HG03095 (cell line): ENCODE data around the gene TBCD.

Experiments used
- ATAC-seq: cut with Tn5 transposase; IDR thresholded peaks from one replicate; pipeline ENCODE4 v1.9.1; 2021; ENCODE audit warnings: moderate library complexity; ENCODE audit not compliant: unreplicated experiment

TBCD gene

DNA sequence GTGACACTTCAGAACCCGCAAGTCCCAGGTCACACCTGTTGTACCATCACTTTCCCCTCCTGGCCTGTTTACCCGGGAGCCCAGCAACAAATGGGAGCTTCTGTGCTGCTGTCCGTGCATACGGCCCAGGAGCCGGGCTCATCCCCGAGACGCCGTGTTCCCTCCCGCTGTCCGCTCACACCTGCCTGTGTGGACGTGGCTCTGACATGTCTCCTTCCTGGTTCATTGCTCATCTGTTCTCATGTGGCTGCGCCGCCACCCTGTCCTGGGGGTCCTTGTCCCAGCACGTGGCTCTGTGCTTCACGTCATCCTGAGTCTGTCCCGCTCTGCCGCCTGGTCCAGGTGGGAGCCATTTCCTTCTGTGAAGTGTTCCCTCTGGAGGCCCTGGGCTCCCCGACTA is 37.9 kb downstream of the TBCD start:
- no peak for ATAC-seq

GRCh38 chr17:82790391-82790790 is 38.5 kb downstream of the TBCD start:
- ATAC-seq: no peak

DNA sequence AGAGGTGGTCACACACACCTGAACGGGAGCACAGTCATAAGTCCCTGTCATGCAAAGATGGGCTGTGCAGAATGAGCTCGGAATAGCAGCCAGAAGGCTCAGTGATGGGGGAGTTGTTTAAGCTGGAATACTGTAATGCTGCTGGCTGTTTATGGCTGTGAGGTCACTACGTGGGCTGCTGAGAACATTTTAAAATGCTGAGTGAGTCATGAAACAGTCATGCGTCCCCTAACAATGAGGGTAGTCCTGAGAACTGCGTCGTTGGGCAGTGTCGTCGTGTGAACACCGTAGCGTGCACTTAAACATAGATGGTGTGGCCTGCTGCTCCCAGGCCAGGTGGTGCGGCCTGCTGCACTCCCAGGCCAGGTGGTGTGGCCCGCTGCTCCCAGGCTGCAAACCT is 39.7 kb downstream of the TBCD start:
- ATAC-seq: no peak

DNA sequence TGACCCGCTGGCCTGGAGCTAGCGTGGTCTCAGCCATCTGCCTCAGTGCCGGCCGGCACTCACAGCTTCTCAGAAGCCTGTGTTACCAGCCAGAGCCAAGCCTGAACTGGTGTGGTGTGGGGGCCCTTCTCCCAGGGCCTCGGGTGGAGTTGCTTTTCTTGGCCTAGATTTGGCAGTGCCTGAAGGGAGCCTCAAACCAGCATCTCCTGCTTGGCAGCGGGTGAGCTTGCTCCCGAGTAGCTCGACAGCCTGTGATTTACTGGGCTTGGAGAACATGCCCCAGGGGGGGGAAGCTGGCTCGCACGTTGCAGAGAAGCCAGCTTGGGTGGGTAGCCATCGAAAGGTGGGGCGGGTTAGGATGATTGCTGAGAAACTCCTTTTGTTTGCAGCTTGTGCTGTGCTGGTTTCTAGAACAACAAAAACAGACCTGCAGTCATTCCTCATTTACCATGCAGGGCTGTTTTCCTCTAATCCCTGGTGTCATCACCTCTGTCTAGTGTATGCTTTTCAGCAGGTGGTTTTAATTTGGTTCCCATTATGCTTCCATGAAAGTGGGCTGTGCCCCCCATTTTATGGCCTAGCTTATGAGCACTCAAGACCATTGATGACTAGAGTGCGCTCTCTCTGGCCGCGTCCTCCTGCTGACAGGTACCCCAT is 42.2 kb downstream of the TBCD start:
- no peak for ATAC-seq

GRCh38 chr17:82794781-82795482 is 43.1 kb downstream of the TBCD start:
- ATAC-seq: no peak

DNA sequence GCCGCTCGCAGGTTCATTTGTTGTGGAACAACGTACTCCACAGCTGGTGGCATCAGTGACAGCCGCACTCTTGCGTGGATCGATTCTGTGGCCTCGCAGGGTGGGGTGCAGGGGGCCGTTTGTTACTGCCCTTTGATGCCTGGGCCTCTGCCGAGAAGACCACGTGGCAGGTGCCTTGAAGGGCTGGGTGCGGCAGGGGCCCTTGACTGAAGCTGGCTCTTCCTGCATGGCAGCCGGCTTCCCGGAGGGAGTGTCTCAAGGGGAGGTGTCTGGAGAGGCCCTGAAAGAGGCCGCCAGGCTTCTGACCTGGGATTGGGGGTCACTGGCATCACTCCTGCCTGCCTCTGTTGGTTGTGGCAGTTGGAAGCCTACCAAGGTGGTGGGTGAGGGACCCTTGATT is 43.8 kb downstream of the TBCD start:
- no peak for ATAC-seq

DNA sequence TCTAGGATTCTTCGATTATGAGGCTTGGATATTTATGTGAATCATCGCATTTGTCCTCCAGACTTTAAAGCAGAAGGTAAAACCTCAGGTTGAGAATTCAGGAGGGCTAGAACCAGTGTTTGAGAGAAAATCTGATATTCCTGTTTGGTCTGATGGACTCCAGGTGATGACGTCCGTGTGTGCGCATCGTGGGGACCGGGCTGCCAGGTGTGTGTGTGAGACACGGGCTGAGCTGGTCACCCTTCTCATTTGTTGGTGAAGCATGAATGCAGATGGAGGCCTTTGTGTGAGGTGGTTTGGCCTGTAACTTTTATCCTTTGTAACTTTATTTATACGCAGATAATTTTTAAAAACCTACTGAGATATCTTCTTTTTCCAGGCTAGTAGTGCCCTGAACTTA is 45.2 kb downstream of the TBCD start:
- no peak for ATAC-seq

GRCh38 chr17:82798752-82799151 is 46.9 kb downstream of the TBCD start:
- no peak for ATAC-seq

DNA sequence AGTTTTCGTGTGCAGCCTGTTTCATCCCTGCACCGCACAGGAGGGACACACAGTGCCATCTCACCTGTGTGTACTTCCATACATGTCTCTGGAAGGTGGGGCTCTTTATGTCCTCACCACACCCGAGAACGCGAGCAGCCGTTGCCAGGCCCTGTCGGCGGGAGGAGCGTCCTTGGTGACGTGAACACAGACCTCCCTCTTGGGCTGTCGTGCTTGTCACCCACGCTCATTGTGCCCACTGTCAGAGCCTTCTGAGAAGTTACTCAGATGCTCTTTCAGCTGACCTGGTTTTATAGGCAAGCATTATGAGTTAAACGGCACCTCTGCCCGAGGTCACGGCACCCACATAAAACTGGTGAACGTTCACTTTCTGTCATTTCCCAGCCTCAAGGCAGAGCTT is 47.7 kb downstream of the TBCD start:
- ATAC-seq: no peak

DNA sequence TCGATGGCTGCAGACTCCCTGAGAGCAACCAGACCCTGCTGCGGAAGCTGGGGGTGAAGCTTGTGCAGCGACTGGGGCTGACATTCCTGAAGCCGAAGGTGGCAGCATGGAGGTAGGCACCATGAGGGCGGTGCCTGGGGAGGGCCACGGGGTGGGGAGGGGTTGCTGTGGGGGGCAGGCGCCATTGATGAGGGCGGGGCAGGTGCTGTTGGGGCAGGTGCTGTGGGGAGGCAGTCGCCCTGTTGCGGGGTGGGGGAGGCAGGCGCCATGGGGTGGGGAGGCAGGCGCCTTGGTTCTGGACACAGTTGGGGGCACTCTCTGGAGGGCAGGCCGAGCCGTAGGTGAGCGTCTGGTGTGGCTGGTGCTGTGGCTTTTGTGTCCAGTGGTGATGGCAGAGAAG is 49.0 kb downstream of the TBCD start:
- no peak for ATAC-seq

DNA sequence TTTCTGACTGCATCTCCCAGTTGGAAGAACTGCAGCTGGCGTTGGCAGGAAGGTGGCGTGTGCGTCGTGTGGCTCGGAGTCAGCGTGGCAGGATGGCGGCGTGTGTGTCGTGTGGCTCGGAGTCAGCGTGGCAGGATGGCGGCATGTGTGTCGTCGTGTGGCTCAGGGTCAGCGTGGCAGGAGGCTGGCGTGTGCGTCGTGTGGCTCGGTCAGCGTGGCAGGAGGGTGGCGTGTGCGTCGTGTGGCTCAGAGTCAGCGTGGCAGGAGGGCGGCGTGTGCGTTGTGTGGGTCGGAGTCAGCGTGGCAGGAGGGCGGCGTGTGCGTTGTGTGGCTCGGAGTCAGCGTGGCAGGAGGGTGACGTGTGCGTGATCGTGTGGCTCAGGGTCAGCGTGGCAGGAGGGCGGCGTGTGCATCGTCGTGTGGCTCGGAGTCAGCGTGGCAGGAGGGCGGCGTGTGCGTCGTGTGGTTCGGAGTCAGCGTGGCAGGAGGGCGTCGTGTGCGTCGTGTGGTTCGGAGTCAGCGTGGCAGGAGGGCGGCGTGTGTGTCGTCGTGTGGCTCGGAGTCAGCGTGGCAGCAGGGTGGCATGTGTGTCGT is 49.6 kb downstream of the TBCD start:
- ATAC-seq: no peak

DNA sequence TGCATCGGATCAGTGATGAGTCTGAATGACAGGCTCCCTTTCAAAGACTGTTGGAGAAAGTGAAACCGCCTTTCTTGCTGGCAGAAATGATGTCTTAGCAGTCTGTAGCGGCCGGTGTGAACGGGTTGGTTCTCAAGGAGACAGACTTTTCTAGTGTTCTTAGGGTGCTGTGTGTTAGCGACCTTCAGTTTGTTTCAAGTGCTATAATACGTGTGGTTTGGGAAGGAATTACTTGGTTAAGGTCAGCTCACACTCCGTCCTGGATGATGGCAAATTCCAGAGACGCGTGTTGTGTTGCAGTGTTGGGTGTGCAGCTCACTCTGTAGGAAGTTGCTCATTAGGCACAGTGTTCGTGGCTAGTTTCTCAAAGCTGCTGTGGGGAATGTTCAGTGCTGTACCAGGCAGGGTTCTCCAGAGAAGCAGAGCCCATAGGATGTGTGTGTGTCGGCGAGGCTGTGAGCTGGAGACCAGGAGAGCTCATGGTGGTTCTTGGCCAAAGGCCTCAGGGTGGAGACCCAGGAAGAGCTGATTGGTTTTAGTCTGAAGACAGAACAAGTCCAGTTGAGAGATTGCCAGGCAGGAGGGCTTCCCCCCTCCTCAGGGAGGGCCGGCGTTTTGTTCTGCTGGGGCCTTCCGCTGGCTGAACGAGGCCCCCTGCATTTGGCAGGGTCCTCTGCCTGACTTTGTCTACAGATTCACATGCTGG is 50.4 kb downstream of the TBCD start:
- no peak for ATAC-seq

DNA sequence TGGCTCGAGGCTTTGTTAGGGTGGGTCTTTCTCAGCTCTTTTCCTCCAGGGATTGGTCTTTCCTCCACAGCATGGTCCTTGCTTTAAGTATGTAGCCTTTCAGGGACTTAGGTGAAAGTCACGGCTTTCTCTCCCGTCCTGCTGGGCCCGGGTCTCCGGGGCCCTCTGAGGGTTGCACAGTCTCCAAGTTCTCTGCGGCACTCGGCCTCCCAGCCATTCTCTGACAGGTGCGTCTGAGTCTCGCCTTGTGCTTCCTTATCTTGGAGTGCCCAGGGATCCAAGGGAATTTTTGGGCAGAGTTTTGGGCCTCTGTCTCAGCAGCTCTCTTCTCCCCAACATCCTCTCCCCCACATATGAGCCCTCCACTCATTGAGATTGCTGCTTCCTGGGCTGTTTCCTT is 51.3 kb downstream of the TBCD start:
- ATAC-seq: no peak

GRCh38 chr17:82803606-82804005 is 51.7 kb downstream of the TBCD start:
- no peak for ATAC-seq

- ATAC-seq: no peak
Observed at GRCh38 chr17:82804442-82805191, 52.8 kb downstream of the TBCD start.

DNA sequence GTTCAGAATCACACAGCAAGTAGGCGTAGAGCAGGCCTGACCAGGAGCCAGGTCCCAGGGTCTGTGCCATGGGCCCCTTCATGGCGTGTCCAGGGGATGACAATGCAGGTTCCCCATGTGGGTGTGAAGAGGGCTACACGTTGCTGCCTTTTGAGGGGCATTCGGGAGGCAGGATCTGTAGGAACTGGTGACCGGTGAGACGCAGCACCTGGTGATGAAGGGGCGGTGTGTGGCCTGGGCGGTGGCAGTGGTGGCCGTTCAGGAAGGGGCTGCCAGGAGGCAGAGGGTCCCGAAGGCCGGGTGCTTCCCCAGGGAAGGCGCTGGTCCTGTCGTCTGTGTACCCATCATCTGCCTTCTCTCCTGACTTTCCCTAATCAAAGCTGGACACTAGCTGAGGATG is 53.4 kb downstream of the TBCD start:
- ATAC-seq: no peak

GRCh38 chr17:82805823-82806222 is 54.0 kb downstream of the TBCD start:
- no peak for ATAC-seq

DNA sequence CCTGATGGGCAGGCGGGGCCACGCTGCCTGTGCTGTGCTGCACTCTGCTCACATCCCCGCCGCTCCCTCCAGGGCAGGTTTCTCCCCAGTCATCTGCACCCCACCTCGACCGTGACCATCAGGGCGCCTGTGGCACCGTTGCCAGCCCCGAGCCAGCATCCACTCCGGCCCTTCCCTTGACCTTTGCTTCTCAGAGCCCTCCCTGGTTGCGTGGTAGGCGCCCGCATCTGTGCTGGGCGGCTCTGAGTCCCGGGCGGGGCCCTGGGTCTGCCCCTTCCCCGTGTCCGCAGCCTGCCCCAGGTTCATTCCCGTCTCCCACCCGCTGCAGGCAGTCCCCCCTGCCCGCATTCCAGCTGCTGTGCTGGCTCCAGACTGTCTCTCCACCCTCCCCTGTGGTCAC is 54.8 kb downstream of the TBCD start:
- ATAC-seq: no peak

- ATAC-seq: no peak
Observed at GRCh38 chr17:82807101-82807500, 55.2 kb downstream of the TBCD start.

DNA sequence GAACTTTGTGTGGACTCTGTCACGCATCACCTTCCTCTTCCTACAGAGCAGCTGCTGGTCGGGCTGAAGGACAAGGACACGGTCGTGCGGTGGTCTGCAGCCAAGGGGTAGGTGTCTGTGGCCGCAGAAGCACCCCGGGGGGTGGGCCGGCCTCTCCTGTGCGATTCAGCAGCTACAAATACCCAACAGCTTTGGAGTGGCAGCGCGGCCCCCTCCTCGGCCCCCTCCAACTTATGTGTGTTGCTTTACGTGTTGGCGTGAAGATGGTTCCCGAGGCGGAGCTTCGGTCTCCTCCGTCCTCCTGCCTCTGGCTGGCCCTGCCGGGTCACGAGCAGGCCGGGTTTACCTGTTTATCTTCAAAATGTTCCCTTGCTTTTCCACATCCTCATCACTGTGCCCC is 55.7 kb downstream of the TBCD start:
- no peak for ATAC-seq

GRCh38 chr17:82808006-82808405 is 56.1 kb downstream of the TBCD start:
- no peak for ATAC-seq
